Epithelial cell of proximal tubule (primary cell): ENCODE measurements around the gene FBXO48. TPM values are rescaled to one million over a fixed set of nuclear protein-coding genes. Genes with fewer than 3 reads are reported as not detected.

ENCODE experiments used
- DNase-seq: peaks from one replicate; pipeline ENCODE4 v3.0.0-alpha.2; 2011; ENCODE audit warnings: low read depth
- H3K4me3 ChIP-seq: 2 replicates; pipeline ENCODE4 v1.5.1; 2011; ENCODE audit warnings: low read depth, mild to moderate bottlenecking, low read length
- CTCF ChIP-seq: conservative IDR thresholded peaks from 2 replicates; pipeline ENCODE4 v1.5.1; 2012; ENCODE audit warnings: low read depth, mild to moderate bottlenecking, low read length
- total RNA-seq: library from RNA; depleted of rRNA; stranded (reverse); fragments of >200 nt; gene quantifications from 2 replicates; pipeline ENCODE4 v1.2.3, GENCODE V29; 2015

The FBXO48 gene
- total RNA-seq, 1 donor from 2014 or later: 1.5 TPM

GRCh38 chr2:68465081-68465916, 1.8 kb downstream of the FBXO48 start:
- no peak overlapping the region for H3K4me3 ChIP-seq
- no peak for DNase-seq
- TF ChIP-seq CTCF: no peak

- no peak overlapping the region for H3K4me3 ChIP-seq
- DNase-seq: no peak
- TF ChIP-seq CTCF: no peak
Measured at GRCh38 chr2:68464651-68465050, 2.4 kb downstream of the FBXO48 start.

GRCh38 chr2:68463287-68463877, 3.7 kb downstream of the FBXO48 start:
- H3K4me3 ChIP-seq: no peak overlapping the region
- no peak for DNase-seq
- peak; percentile 78 for TF ChIP-seq CTCF

GRCh38 chr2:68458981-68459380, 8.1 kb downstream of the FBXO48 start:
- no peak for DNase-seq
- no peak for TF ChIP-seq CTCF
- H3K4me3 ChIP-seq: no peak overlapping the region

GRCh38 chr2:68456198-68456597, 10.9 kb downstream of the FBXO48 start:
- TF ChIP-seq CTCF: no peak
- no peak overlapping the region for H3K4me3 ChIP-seq
- DNase-seq: no peak

GRCh38 chr2:68454719-68455118, 12.4 kb downstream of the FBXO48 start:
- DNase-seq: no peak
- H3K4me3 ChIP-seq: no peak overlapping the region
- TF ChIP-seq CTCF: no peak
